HCT116 (cell line): ENCODE results near the gene RAD51D. TPM values are rescaled to one million over a fixed set of nuclear protein-coding genes. Genes with fewer than 3 reads are reported as not detected.

Experiments
- ATAC-seq: fragments of 200-7000 bp; cut with Tn5 transposase; 2 replicates; pipeline ENCODE4 v1.9.1; 2020; ENCODE audit warnings: mild to moderate bottlenecking, moderate library complexity
- BruUV-seq: library from RNA; stranded (reverse); fragments of 400-500 nt; replicated peaks from 2 replicates; lab custom pipeline; 2021; lab: Mats Ljungman, UMichigan
- CTCF ChIA-PET: fragments of 300-600 bp; sonication (Branson Sonifier 250); formaldehyde crosslinking; loops from one replicate; lab custom pipeline; 2021; ENCODE audit warnings: antibody characterized with exemption; lab: Charles Lee
- POLR2A ChIA-PET: fragments of 300-600, 350-600 bp; sonication (Branson Sonifier 250); formaldehyde crosslinking; loops from one replicate; lab custom pipeline; 2021; ENCODE audit warnings: antibody characterized with exemption; lab: Charles Lee
- RAD21 ChIA-PET, 2 experiments: fragments of 300-600 bp; sonication (Branson Sonifier 250); formaldehyde crosslinking; loops; one replicate each; lab custom pipeline; 2023; ENCODE audit warnings: low total read pairs in 2 of 2; ENCODE audit not compliant: uncharacterized antibody in 2 of 2, unreplicated experiment in 2 of 2, low non-redundant PET in 1 of 2; lab: Charles Lee
- DNase-seq: peaks from one replicate; pipeline ENCODE4 v3.0.0-alpha.2; 2010; ENCODE audit warnings: low read depth, low spot score
- H2AFZ ChIP-seq: fragments of 200-600 bp; shearing (Covaris generic), sonication (generic); 2 replicates; pipeline ENCODE4 v1.6.1; 2017; ENCODE audit warnings: low read depth, mixed run types, mixed read lengths, antibody characterized with exemption, low read length; ENCODE audit not compliant: poor library complexity, severe bottlenecking
- H3K27ac ChIP-seq: 2 replicates; pipeline ENCODE4 v1.5.1; 2012; ENCODE audit warnings: low read depth, low read length
- H3K27me3 ChIP-seq: fragments of 200-600 bp; sonication (generic); 2 replicates; pipeline ENCODE4 v1.6.1; 2016; ENCODE audit warnings: mixed run types, low read length, mixed read lengths; ENCODE audit not compliant: insufficient read depth
- H3K36me3 ChIP-seq, 2 experiments: fragments of 200-500 bp in 1 of 2; fragments of 200-600 bp in 1 of 2; sonication (Bioruptor generic) in 1 of 2; sonication (generic) in 1 of 2; 2 replicates each; pipeline versions ENCODE4 v1.5.1 to v1.6.1; 2014 to 2016; ENCODE audit warnings: low read length in 2 of 2, inconsistent platforms in 1 of 2, mixed read lengths in 1 of 2, mixed run types in 1 of 2; ENCODE audit not compliant: insufficient read depth in 2 of 2, control insufficient read depth in 1 of 2
- H3K4me1 ChIP-seq, 2 experiments: fragments of 200-600 bp in 1 of 2; sonication (generic) in 1 of 2; 2 replicates each; pipeline versions ENCODE4 v1.5.1 to v1.6.1; 2012 to 2017; ENCODE audit warnings: low read length in 2 of 2, inconsistent platforms in 1 of 2, mild to moderate bottlenecking in 1 of 2, mixed read lengths in 1 of 2, mixed run types in 1 of 2, moderate library complexity in 1 of 2; ENCODE audit not compliant: insufficient read depth in 2 of 2, control insufficient read depth in 1 of 2
- H3K4me2 ChIP-seq: fragments of 200-600 bp; sonication (generic); 2 replicates; pipeline ENCODE4 v1.6.1; 2017; ENCODE audit warnings: mixed run types, low read length, mixed read lengths
- H3K4me3 ChIP-seq, 2 experiments: fragments of 200-600 bp in 1 of 2; sonication (generic) in 1 of 2; replicated peaks in 1 of 2; 2 replicates each; pipeline ENCODE4 v1.5.1; 2011 to 2016; ENCODE audit warnings: low read length in 2 of 2, control low read depth in 1 of 2, low read depth in 1 of 2, mild to moderate bottlenecking in 1 of 2, mixed read lengths in 1 of 2, mixed run types in 1 of 2
- H3K79me2 ChIP-seq: fragments of 200-600 bp; sonication (generic); 2 replicates; pipeline ENCODE4 v1.6.1; 2017; ENCODE audit warnings: mild to moderate bottlenecking, mixed run types, low read length, moderate library complexity, mixed read lengths; ENCODE audit not compliant: insufficient read depth
- H3K9ac ChIP-seq: fragments of 200-600 bp; sonication (generic); 2 replicates; pipeline ENCODE4 v1.6.1; 2016; ENCODE audit warnings: low read length, mixed read lengths
- H3K9me2 ChIP-seq: fragments of 200-600 bp; sonication (generic), shearing (Covaris generic); 2 replicates; pipeline ENCODE4 v1.6.1; 2017; ENCODE audit warnings: mixed run types, mild to moderate bottlenecking, moderate library complexity; ENCODE audit not compliant: insufficient read depth
- H3K9me3 ChIP-seq, 2 experiments: fragments of 200-500 bp in 1 of 2; fragments of 200-600 bp in 1 of 2; sonication (Bioruptor generic) in 1 of 2; sonication (generic) in 1 of 2; 2 replicates each; pipeline ENCODE4 v1.6.1; 2014 to 2017; ENCODE audit warnings: low read length in 2 of 2, mixed read lengths in 2 of 2, inconsistent platforms in 1 of 2, low read depth in 1 of 2, mild to moderate bottlenecking in 1 of 2, mixed run types in 1 of 2, moderate library complexity in 1 of 2; ENCODE audit not compliant: control insufficient read depth in 1 of 2, insufficient read depth in 1 of 2
- H4K20me1 ChIP-seq: fragments of 200-600 bp; sonication (generic), shearing (Covaris generic); 2 replicates; pipeline ENCODE4 v1.6.1; 2017; ENCODE audit warnings: mixed run types, mild to moderate bottlenecking, moderate library complexity; ENCODE audit not compliant: insufficient read depth
- ATF3 ChIP-seq: IDR thresholded peaks from 2 replicates; pipeline ENCODE4 v1.6.1; 2012
- CEBPB ChIP-seq: IDR thresholded peaks from 2 replicates; pipeline ENCODE4 v1.6.1; 2012; ENCODE audit warnings: low read depth
- CTCF ChIP-seq, 3 experiments: fragments of 200-600 bp in 1 of 3; sonication (generic) in 1 of 3; IDR thresholded peaks in 2 of 3; conservative IDR thresholded peaks in 1 of 3; 2 replicates each; pipeline ENCODE4 v1.5.1; 2012 to 2017; ENCODE audit warnings: low read depth in 2 of 3, low read length in 2 of 3, antibody characterized with exemption in 1 of 3, borderline replicate concordance in 1 of 3, control low read depth in 1 of 3, mild to moderate bottlenecking in 1 of 3, mixed read lengths in 1 of 3, mixed run types in 1 of 3, moderate library complexity in 1 of 3; ENCODE audit not compliant: insufficient read depth in 1 of 3
- EGR1 ChIP-seq: IDR thresholded peaks from 2 replicates; pipeline ENCODE4 v1.6.1; 2012; ENCODE audit warnings: low read depth
- ELF1 ChIP-seq: IDR thresholded peaks from 2 replicates; pipeline ENCODE4 v1.6.1; 2012; ENCODE audit warnings: low read depth, borderline replicate concordance
- EZH2 ChIP-seq: fragments of 200-600 bp; sonication (generic); IDR thresholded peaks from 2 replicates; pipeline ENCODE4 v1.6.1; 2017; ENCODE audit warnings: antibody characterized with exemption, mixed run types
- EZH2phosphoT487 ChIP-seq: fragments of 200-600 bp; IDR thresholded peaks from 2 replicates; pipeline ENCODE4 v1.6.1; 2018; ENCODE audit warnings: antibody characterized with exemption, borderline replicate concordance
- FOSL1 ChIP-seq: IDR thresholded peaks from 2 replicates; pipeline ENCODE4 v1.6.1; 2012; ENCODE audit warnings: low read depth
- JUND ChIP-seq: IDR thresholded peaks from 2 replicates; pipeline ENCODE4 v1.6.1; 2012
- MAX ChIP-seq: IDR thresholded peaks from 2 replicates; pipeline ENCODE4 v1.6.1; 2012
- RAD21 ChIP-seq: IDR thresholded peaks from 2 replicates; pipeline ENCODE4 v1.6.1; 2012; ENCODE audit warnings: low read depth, mild to moderate bottlenecking
- SIN3A ChIP-seq: IDR thresholded peaks from 2 replicates; pipeline ENCODE4 v1.6.1; 2012; ENCODE audit warnings: low read depth
- SP1 ChIP-seq: IDR thresholded peaks from 2 replicates; pipeline ENCODE4 v1.6.1; 2012; ENCODE audit warnings: low read depth
- SRF ChIP-seq: IDR thresholded peaks from 2 replicates; pipeline ENCODE4 v1.6.1; 2012; ENCODE audit warnings: low read depth
- ZBTB33 ChIP-seq: IDR thresholded peaks from 2 replicates; pipeline ENCODE4 v1.6.1; 2011; ENCODE audit warnings: mild to moderate bottlenecking, low read length, moderate library complexity; ENCODE audit not compliant: insufficient replicate concordance; ENCODE audit errors: extremely low read depth
- ZFX ChIP-seq: fragments of 450-650 bp; IDR thresholded peaks from 2 replicates; pipeline ENCODE4 v1.6.1; 2017
- ZNF274 ChIP-seq: fragments of 200-500 bp; sonication (Bioruptor generic); IDR thresholded peaks from 2 replicates; pipeline ENCODE4 v1.6.1; 2014; ENCODE audit warnings: mild to moderate bottlenecking, low read depth, low read length, inconsistent platforms
- intact Hi-C: fragments of 100-400 bp; cut with micrococcal nuclease; formaldehyde crosslinking; loops from 2 replicates; pipeline ENCODE4 v1.10.0; 2022
- total RNA-seq: library from RNA; stranded (reverse); gene quantifications from one replicate; pipeline ENCODE4 v1.2.1, GENCODE V29; 2021; ENCODE audit not compliant: unreplicated experiment

RAD51D gene
- total RNA-seq, 1 experiment from 2014 or later: 12.9 TPM

- H3K4me1 ChIP-seq: peaks cover 0 to 7% of the 10 kb centered on the region in 2 experiments; a peak in 1 of 4 replicates
- H3K9me3 ChIP-seq: no peaks in the 10 kb centered on the region
- no peak overlapping the region for H2AFZ ChIP-seq
- TF ChIP-seq EZH2 (no peak), SIN3A (no peak), FOSL1 (no peak), RAD21 (no peak)
- no TSS peak for BruUV-seq
- no peak for ATAC-seq
- ChIA-PET POLR2A (no interaction called here), RAD21 (no interaction called here), CTCF (no interaction called here)
- H3K27ac ChIP-seq: no peak overlapping the region
- H3K79me2 ChIP-seq: peaks cover 16% of the 10 kb centered on the region; the same call in 1 of the 2 replicates
- no peaks in the 10 kb centered on the region for H3K9me2 ChIP-seq
- H3K9ac ChIP-seq: no peak overlapping the region
- no peaks in the 10 kb centered on the region for H3K27me3 ChIP-seq
- no peak overlapping the region for H3K4me3 ChIP-seq
- no peaks in the 10 kb centered on the region for H3K36me3 ChIP-seq
- intact Hi-C loops: no loop called here
- no peaks in the 10 kb centered on the region for H4K20me1 ChIP-seq
- H3K4me2 ChIP-seq: no peak overlapping the region
- no peak for DNase-seq
These were observed 72.8 kb downstream of the RAD51D start for GRCh38 chr17:35046740-35047283.

- Histone ChIP-seq H3K9me2 (no peaks in the 10 kb centered on the region), H3K27me3 (no peaks in the 10 kb centered on the region), H3K4me3 (no peak overlapping the region), H3K9ac (no peak overlapping the region), H3K4me2 (no peak overlapping the region), H3K79me2 (peaks cover 20% of the 10 kb centered on the region; the same call in 1 of the 2 replicates), H4K20me1 (no peaks in the 10 kb centered on the region), H3K4me1 (peaks cover 0 to 7% of the 10 kb centered on the region in 2 experiments; a peak in 1 of 4 replicates), H3K36me3 (no peaks in the 10 kb centered on the region), H3K9me3 (no peaks in the 10 kb centered on the region), H2AFZ (no peak overlapping the region), H3K27ac (no peak overlapping the region)
- POLR2A ChIA-PET: no interaction called here
- CTCF ChIA-PET: no interaction called here
- intact Hi-C loops: no loop called here
- DNase-seq: no peak
- BruUV-seq: no TSS peak
- ATAC-seq: no peak
- RAD21 ChIA-PET: no interaction called here
- no peak for TF ChIP-seq EGR1
- TF ChIP-seq JUND: no peak
- TF ChIP-seq FOSL1: no peak
- TF ChIP-seq SP1: no peak
- TF ChIP-seq EZH2: no peak
- TF ChIP-seq SRF: no peak
- no peak for TF ChIP-seq ZBTB33
- no peak for TF ChIP-seq ELF1
- TF ChIP-seq CTCF (IDR thresholded peaks at IDR 0.05 in 2 of 3, conservative IDR thresholded peaks at IDR 0.05 in 1 of 3; ENCODE audit: borderline replicate concordance in 1 of 3, insufficient read depth in 1 of 3, low read depth in 2 of 3, low read length in 2 of 3): no peak
- TF ChIP-seq ZNF274: no peak
- no peak for TF ChIP-seq ZFX
- no peak for TF ChIP-seq RAD21
- TF ChIP-seq CEBPB: no peak
- TF ChIP-seq EZH2phosphoT487: no peak
- no peak for TF ChIP-seq MAX
- TF ChIP-seq ATF3: no peak
These were observed 73.4 kb downstream of the RAD51D start for GRCh38 chr17:35046245-35046644.
